Measurements from ENCODE around the gene ARSG. TPM values are rescaled to one million over a fixed set of nuclear protein-coding genes. Genes with fewer than 3 reads are reported as not detected.

The ARSG gene
- total RNA-seq, 2 donors from 2014 or later: 0.24 to 0.79 TPM

GRCh38 chr17:68461122-68461539 lies 169.8 kb downstream of the ARSG start:
- TF ChIP-seq CTCF (IDR thresholded peaks at IDR 0.05): no peak
- H3K27ac ChIP-seq: no peak overlapping the region

GRCh38 chr17:68461589-68461988 lies 170.3 kb downstream of the ARSG start:
- no peaks in the 10 kb centered on the region for H3K27me3 ChIP-seq
- no peak overlapping the region for H3K4me3 ChIP-seq
- H3K4me1 ChIP-seq: no peaks in the 10 kb centered on the region
- no peak for DNase-seq
- H3K36me3 ChIP-seq: no peaks in the 10 kb centered on the region
- H3K9ac ChIP-seq (ENCODE audit: low read depth in 2 of 2, low read length in 2 of 2): no peak overlapping the region
- no peaks in the 10 kb centered on the region for H3K9me3 ChIP-seq
- no peak overlapping the region for H3K27ac ChIP-seq
- no peak for TF ChIP-seq CTCF (IDR thresholded peaks at IDR 0.05)
- intact Hi-C loops (cut with DNase I): loop anchor here (5.0 to 10.0 kb wide), 3 partner anchors 199 to 293 kb away; no protein-coding TSS in a partner anchor

More at GRCh38 chr17:68461122-68461539, 169.8 kb downstream of the ARSG start:
- no peaks in the 10 kb centered on the region for H3K9me3 ChIP-seq
- intact Hi-C loops (cut with DNase I): loop anchor here (5.0 to 10.0 kb wide), 3 partner anchors 199 to 294 kb away; no protein-coding TSS in a partner anchor
- DNase-seq: no peak
- H3K9ac ChIP-seq (ENCODE audit: low read depth in 2 of 2, low read length in 2 of 2): no peak overlapping the region
- H3K36me3 ChIP-seq: no peaks in the 10 kb centered on the region
- H3K4me3 ChIP-seq: no peak overlapping the region
- no peaks in the 10 kb centered on the region for H3K27me3 ChIP-seq
- H3K4me1 ChIP-seq: peaks cover under 1% of the 10 kb centered on the region

- no peak overlapping the region for H3K27ac ChIP-seq
- TF ChIP-seq CTCF (IDR thresholded peaks at IDR 0.05): peak; percentile 50
- peak; percentile 80 for DNase-seq
- no peak overlapping the region for H3K4me3 ChIP-seq
- H3K9ac ChIP-seq (ENCODE audit: low read depth in 2 of 2, low read length in 2 of 2): peak overlapping the region in 1 of 2 donors; percentile 34
- no peaks in the 10 kb centered on the region for H3K27me3 ChIP-seq
- H3K4me1 ChIP-seq: no peaks in the 10 kb centered on the region
- no peaks in the 10 kb centered on the region for H3K36me3 ChIP-seq
- intact Hi-C loops (cut with DNase I): loop anchor here (5.0 to 10.0 kb wide), 3 partner anchors 200 to 292 kb away; no protein-coding TSS in a partner anchor
- no peaks in the 10 kb centered on the region for H3K9me3 ChIP-seq
These were observed 171.3 kb downstream of the ARSG start for GRCh38 chr17:68462381-68463210.

DNA sequence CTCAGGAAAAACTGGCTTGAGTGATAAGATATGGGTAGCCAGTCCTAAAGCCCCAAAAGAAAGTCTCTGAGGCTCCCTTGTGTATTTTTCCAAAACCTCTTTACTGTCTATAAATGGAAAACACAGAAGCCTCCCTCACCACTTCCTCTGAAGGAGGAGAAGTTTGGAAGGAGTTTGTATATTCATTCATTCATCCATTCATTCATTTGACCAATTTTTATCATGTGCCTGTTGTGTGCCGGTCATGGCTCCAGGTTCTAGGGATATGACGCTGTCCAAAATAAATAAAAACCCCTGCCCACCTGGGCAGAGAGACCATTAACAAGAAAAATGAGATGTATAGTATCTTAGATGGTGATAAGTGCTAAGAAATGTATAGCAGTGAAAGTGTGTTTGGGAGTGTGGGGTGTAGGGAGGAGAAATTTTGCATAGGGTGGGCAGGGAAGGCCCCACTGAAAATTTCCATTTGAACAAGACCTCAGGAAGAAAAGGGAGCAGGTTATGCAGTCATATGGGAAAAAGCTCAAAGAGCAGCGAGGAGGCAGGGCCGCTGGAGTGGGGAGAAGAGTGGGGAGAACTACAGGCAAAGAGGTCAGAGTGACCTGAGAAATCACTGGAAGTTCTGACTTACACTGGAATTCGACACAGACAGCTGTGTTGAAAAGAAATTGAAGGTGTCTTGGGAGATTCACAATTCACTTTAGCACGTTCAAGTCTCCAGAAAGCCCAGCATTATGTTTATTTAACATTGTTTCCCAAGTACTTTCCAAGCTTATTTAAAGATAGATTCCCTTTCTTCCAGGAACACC lies 172.1 kb downstream of the ARSG start:
- Histone ChIP-seq H3K9ac (ENCODE audit: low read depth in 2 of 2, low read length in 2 of 2) (no peak overlapping the region), H3K4me3 (no peak overlapping the region), H3K27ac (no peak overlapping the region), H3K36me3 (no peaks in the 10 kb centered on the region), H3K4me1 (no peaks in the 10 kb centered on the region), H3K9me3 (no peaks in the 10 kb centered on the region), H3K27me3 (no peaks in the 10 kb centered on the region)
- intact Hi-C loops (cut with DNase I): loop anchor here (5.0 to 10.0 kb wide), 3 partner anchors 201 to 291 kb away; no protein-coding TSS in a partner anchor
- no peak for DNase-seq
- no peak for TF ChIP-seq CTCF (IDR thresholded peaks at IDR 0.05)

- DNase-seq: no peak
- no peaks in the 10 kb centered on the region for H3K36me3 ChIP-seq
- H3K27me3 ChIP-seq: no peaks in the 10 kb centered on the region
- no peaks in the 10 kb centered on the region for H3K4me1 ChIP-seq
- no peak overlapping the region for H3K27ac ChIP-seq
- no peak for TF ChIP-seq CTCF (IDR thresholded peaks at IDR 0.05)
- no peak overlapping the region for H3K9ac ChIP-seq (ENCODE audit: low read depth in 2 of 2, low read length in 2 of 2)
- intact Hi-C loops (cut with DNase I): loop anchor here (10.0 kb wide), 1 partner anchor 286 kb away; no protein-coding TSS in a partner anchor
- H3K9me3 ChIP-seq: no peaks in the 10 kb centered on the region
- H3K4me3 ChIP-seq: no peak overlapping the region
These were observed 177.0 kb downstream of the ARSG start for GRCh38 chr17:68468334-68468733.

All from colonic mucosa (tissue), 4 donors.